HG03039 (cell line): ENCODE measurements around the gene TMTC2.
"Not testable (repeated sequence)": the region's sequence is repeated elsewhere in the genome, so short reads cannot be mapped to it uniquely, and the experiment has no call there.

ENCODE experiments used
- ATAC-seq: cut with Tn5 transposase; IDR thresholded peaks from one replicate; pipeline ENCODE4 v1.9.1; 2021; ENCODE audit warnings: mild to moderate bottlenecking, moderate library complexity; ENCODE audit not compliant: unreplicated experiment

The TMTC2 gene

DNA sequence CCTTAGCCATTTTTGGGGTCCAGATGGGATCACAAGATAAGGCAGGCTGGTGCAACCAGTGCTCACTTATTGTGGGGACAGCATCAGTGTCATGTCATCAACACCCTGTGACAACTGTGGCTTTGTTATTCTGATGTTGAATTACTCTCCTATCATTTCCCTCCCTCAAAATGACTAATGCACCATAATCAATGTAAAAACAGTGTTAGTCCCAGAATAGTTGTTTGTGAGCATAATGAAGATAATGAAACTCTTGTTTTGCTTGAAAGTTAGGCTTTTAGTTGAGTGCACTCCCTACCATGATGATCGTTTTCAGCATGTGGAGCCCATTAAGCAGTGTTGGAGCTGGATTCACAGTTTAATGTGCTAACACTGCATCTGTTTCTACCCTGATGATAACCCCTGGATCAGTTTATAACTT is 151.4 kb downstream of the TMTC2 start:
- ATAC-seq, result no peak

DNA sequence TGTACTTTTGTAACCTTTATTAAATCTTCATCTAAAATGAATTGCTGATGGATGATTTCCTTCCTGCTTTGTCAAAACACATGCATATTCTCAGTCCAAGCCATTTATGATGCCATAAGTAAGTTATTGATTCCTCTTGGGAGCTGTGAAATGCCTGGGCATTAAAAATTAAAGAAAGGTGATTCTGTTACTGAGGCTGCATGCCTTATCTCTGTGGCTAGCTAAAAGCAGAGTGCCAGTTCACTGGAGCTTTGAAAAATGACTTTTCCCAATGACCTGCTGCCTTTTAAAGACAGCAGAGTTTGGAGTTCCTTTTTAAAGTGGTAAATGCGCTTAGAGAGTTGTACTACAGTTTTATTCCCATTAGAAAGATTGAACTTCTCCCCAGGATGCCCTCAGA is 152.1 kb downstream of the TMTC2 start:
- ATAC-seq, result no peak

- ATAC-seq, result no peak
Observed at GRCh38 chr12:82839796-82840195, 153.1 kb downstream of the TMTC2 start.

DNA sequence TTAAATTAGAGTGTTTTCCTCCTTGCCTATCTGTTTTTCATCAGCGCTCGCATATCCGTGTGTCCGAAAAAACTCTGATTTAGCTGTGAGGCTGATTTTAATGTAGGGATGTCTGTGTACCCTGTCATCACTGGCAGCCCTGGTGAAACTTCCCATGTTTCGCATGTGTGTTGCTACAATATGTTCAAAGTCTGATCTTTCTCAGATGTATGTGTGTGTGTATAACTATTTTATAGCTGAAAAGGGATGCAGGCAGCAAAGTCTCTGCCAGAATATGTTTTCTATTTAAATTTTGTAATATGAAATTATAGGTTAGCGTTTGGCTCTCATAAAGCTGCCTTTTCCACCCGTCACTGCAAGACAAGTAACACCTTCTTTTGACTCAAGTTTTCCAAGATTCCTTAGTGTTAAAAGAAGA is 154.8 kb downstream of the TMTC2 start:
- ATAC-seq, result no peak

GRCh38 chr12:82842480-82842879 is 155.8 kb downstream of the TMTC2 start:
- no peak for ATAC-seq

DNA sequence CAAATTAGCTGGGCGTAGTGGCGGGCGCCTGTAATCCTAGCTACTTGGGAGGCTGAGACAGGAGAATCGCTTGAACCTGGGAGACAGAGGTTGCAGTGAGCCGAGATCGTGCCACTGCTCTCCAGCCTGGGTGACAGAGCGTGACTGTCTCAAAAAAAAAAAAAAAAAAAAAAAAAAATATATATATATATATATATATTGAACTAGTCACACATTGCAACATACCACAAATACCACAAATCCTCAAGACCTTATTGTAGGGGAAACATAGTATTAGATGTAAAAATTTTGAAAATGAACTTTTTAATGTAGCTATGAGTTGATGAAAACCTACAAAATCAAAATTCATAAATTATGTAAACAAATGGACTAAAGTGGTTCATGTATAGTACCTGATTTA is 158.4 kb downstream of the TMTC2 start:
- not testable (repeated sequence) for ATAC-seq

GRCh38 chr12:82848845-82849244 is 162.1 kb downstream of the TMTC2 start:
- no peak for ATAC-seq

- peak; percentile 44 for ATAC-seq
Observed at GRCh38 chr12:82852529-82852928, 165.8 kb downstream of the TMTC2 start.

DNA sequence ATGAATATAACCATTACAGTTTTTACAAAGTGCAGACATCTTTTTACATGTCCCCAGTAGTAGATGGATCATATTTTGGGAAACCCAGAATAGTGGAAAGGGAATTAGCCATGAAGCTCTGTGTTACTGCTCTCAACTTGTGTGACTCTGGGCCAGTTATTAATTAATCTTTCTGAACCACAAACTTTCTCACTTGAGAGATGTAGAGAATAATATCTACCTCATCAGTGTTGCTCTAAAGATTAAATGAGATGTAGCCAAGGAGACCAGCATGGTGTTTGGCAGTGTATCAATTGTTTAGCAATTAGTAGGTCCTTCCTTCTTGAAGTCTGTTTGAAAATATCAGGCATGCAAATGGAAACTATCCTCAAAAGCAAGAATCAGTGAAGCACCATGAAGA is 169.2 kb downstream of the TMTC2 start:
- ATAC-seq, result no peak

- ATAC-seq, result no peak
Observed at GRCh38 chr12:82857276-82857675, 170.6 kb downstream of the TMTC2 start.

DNA sequence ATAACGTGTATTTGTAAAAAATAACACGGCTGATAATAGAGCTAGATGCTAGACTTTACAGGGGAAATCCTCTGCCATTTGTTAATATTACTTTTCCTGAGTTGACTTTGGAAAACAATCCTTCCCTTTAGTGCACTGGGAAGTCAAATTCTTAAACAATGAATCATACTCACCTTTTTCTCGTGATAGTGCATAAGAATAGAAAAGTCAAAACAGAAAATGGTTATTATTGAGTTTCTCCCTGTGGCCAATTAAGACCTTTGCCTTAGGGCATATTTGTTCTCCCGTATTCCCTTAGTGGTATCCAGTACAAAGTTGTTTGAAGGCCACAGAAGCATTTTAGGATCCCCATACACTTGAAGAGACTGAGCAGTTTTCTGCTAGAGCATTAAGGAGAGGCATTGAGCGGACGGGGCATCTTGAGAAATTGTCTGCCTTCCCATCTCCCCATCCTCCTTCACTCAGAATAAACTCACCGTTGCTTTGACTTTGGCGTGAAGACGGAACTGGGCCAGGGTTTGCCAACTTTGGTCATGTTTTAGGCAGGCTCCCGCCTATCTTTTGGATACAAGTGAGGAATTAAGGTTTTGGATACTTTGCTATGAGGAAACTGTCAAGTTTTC is 171.3 kb downstream of the TMTC2 start:
- ATAC-seq, result no peak

DNA sequence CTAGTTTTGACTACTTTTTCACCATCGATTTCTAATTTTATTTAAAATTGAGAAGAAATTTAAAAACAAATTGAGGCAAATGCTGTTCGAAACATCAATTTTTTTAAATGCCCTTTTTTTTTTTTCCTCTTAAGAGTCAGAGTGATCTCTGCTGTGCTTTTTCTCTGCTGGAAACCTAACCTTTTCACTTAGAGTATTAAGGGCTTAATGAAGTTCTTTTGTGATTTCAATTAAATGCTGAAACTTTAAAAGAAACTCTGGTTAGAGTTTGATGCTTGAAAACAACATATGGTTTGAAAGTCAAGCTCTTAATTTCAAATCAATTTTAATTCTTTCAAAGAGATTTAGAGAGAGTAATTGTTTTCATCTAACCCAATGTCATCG is 171.8 kb downstream of the TMTC2 start:
- ATAC-seq, result no peak

DNA sequence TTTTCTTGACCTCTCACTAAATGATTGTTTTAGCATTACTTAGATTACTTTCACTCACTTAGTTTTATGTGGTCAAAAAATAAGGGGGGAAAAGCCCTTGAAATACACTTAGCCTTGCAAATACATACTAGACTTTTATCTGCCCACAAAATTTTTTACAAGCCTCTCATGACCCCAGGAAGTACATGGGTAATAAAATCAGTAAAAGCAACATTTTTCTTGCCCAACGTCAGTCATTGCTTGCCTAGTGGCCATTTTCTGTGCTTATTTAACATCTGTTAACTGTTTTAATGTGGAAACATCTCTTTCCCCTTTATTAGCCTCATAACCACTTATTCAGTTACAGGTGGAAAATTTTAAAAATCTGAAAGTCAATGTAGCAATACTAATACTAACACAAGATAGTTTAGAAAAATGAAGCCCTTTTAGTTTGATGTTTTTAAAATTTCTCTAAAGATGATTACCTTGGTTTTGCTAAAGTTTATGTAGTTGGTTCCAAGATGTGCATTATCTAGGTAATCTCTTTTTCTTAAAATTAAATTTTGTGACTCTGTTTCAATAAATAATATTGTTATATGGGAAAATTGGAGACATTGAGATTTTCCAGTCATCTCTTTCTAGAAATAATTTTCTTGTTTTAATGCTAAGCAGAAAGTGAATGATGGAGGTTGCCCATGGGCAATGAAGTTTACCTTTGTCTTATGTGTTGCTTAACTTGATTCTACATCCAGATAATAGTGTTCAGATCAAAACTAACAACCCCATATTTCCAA is 175.5 kb downstream of the TMTC2 start:
- ATAC-seq, result no peak

DNA sequence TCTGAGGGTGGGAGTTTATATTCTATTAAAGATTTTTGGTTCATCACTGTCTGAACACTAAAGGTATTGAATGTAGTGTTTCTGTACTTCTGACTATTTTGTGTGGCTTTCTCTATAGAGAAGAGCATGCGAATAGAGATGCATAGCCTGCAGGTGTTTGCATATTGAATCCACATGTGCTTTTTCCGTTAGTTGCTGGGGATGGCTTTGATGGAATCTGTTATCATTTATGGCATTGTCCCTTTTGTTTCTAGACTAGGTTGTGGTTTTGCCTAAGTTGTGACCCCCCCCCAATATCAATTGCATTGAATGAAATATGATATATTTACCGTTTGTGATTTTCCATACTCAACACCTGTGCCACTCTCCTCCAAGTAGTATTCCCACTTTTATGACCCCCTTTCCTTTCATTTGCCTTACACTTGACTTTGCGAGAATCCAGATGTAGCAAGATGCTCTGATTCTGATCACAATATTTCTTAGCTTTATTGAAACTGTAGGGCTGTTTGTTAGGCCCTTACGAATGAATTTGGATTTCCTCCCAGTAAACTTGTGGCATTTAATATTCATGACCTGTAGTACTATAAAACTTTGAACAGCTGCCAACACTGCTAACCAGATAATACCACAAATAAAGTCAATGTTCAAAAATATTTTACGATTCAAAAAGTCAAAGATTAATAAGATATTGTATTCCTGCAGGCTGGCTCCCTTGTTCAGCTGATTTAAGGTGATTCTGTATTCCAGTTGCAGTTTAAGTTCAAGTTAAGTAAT is 176.4 kb downstream of the TMTC2 start:
- no peak for ATAC-seq

DNA sequence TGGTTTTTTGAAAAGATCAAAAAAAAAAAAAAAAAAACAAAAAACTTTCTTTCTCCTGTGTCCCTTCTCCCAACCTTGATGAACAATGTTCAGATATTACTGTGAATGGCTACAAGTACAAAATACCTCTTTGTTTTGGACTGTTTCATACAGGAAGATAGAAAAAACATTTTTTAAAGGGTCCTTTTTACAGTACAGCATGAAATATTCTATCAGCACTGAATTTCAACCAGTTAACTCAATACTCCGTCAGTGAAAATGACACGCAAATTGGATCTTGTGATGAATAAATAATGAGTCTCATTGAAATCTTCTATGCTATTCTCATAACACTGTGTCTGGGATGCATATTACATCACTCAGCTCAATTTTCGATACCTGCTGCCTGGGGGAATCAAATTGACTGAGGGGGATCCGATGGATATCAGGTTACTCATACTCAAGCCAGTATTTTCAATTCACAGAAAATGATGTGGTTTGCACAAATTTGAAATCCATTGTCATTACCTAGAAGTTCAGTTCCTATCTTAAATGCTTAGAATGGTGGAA is 179.6 kb downstream of the TMTC2 start:
- ATAC-seq, result no peak

GRCh38 chr12:82866946-82867345 is 180.2 kb downstream of the TMTC2 start:
- ATAC-seq, result no peak

DNA sequence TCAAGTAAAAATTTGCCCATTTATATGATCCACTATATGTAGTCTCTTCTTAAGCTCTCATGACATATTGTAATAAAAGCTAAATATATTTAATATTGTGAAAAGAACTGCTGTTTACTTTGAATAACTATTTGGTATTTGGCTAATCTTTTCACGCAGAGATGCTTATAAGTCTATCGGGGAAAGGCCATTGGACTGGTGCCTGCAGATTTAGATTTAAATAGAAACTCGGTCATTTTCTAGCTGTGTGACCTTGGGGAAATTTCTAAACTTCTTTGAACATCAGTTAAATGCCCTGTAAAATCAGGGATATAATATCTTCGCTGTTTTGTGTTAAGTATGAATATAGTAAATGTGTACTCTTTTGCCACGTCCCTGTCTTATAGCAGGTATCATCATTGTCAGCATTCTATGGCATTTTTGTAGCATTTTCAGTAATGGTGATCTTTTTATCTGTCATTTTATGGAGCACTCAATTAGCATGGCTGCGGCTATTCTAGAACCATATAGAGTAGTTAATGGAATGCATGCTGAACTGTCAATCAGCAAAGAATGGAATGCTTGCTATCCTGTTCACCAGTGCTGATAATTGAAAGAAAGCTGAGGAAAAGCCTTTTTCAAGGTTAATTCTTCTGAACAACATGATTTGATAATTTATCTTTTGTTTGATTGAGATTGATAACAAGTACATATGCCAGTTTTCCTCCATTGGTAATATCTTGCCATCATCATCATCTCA is 181.2 kb downstream of the TMTC2 start:
- ATAC-seq, result no peak

DNA sequence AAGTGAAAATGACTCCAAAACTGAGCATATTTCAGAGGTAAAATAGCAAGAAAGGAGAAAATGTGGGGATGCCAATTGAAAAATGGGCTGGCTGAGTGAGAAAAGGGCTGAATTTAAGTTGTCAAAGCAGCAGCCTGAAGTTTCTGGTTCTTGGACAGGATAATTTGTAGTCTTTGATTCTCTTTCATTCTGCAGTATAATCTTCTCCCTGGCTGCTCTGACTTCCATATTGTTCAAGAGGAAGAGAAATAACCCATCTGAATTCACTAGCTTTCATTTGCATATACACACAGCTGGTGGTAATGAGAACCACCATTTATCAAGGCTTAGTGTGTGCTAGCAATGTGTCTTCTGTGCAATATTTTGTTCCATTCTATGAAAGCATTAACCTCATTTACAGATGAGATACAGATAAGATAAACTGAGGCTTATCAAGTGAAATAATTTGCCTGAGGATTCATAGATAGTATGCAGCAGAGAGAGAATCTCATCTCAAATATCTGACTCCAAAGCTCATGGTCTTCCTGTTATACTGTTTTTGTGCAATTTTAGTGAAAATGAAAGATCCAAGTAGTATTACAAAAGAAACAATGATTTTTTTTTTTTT is 184.2 kb downstream of the TMTC2 start:
- peak; percentile 79 for ATAC-seq

DNA sequence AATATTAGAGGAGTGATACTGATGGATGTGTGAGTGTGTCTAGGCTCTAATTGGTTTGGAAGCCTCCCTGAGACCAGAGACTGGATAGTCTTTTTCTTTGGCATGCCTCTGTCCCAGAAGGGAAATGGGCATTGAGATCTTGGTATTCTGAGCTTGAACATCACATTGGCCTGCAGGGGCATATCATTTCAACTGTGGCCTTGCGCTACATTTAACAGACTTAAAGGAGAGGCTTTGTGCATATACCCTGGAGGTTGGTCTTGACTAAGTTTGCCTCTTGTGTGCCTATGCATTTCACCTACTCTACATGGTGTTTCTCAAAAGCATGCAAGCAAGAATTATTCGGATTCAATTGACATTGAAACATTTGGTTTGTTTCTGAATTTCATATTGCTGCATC is 185.4 kb downstream of the TMTC2 start:
- no peak for ATAC-seq

- no peak for ATAC-seq
Observed at GRCh38 chr12:82873309-82873708, 186.6 kb downstream of the TMTC2 start.

- ATAC-seq, result no peak
Observed at GRCh38 chr12:82873951-82874350, 187.2 kb downstream of the TMTC2 start.
